GM12878 (cell line): ENCODE results near the gene SDHC. TPM values are rescaled to one million over a fixed set of nuclear protein-coding genes. Genes with fewer than 3 reads are reported as not detected.

Experiments used
- ATF3 ChIP-seq: IDR thresholded peaks from 2 replicates; pipeline ENCODE4 v1.6.1; 2011; ENCODE audit warnings: low read depth, mild to moderate bottlenecking, low read length, moderate library complexity, borderline replicate concordance; ENCODE audit errors: extremely low read depth
- BMI1 ChIP-seq: fragments of 450-650 bp; IDR thresholded peaks from 2 replicates; pipeline ENCODE4 v1.6.1; 2016; ENCODE audit warnings: mild to moderate bottlenecking, moderate library complexity, borderline replicate concordance
- CHD4 ChIP-seq: fragments of 200-600 bp; sonication (generic); IDR thresholded peaks from 2 replicates; pipeline ENCODE4 v1.6.1; 2016; ENCODE audit warnings: mild to moderate bottlenecking
- EGR1 ChIP-seq, 2 experiments: IDR thresholded peaks; 1 replicate in 1 of 2; 2 replicates in 1 of 2; pipeline ENCODE4 v1.6.1; 2011 to 2012; ENCODE audit warnings: low read depth in 2 of 2, low read length in 2 of 2, borderline replicate concordance in 1 of 2, mild to moderate bottlenecking in 1 of 2, moderate library complexity in 1 of 2
- IKZF1 ChIP-seq: fragments of 450-650 bp; conservative IDR thresholded peaks from 2 replicates; pipeline ENCODE4 v1.6.1; 2017; ENCODE audit warnings: antibody characterized with exemption, mild to moderate bottlenecking
- MEF2B ChIP-seq: fragments of 450-650 bp; IDR thresholded peaks from 2 replicates; pipeline ENCODE4 v1.6.1; 2018; ENCODE audit warnings: mild to moderate bottlenecking, moderate library complexity; ENCODE audit not compliant: partially characterized antibody, poor library complexity, severe bottlenecking
- PAX8 ChIP-seq: fragments of 450-650 bp; IDR thresholded peaks from 2 replicates; pipeline ENCODE4 v1.6.1; 2017; ENCODE audit warnings: mild to moderate bottlenecking, moderate library complexity
- PRDM15 ChIP-seq: fragments of 450-650 bp; formaldehyde crosslinking; IDR thresholded peaks from 2 replicates; pipeline ENCODE4 v1.4.0; 2020; ENCODE audit warnings: mild to moderate bottlenecking, moderate library complexity
- RAD21 ChIP-seq: IDR thresholded peaks from 2 replicates; pipeline ENCODE4 v1.6.1; 2011; ENCODE audit warnings: mild to moderate bottlenecking, low read depth, low read length, moderate library complexity; ENCODE audit not compliant: insufficient read depth
- RBBP5 ChIP-seq: fragments of 200-600 bp; sonication (generic); conservative IDR thresholded peaks from 2 replicates; pipeline ENCODE4 v1.6.1; 2016
- RELB ChIP-seq: fragments of 450-650 bp; IDR thresholded peaks from 2 replicates; pipeline ENCODE4 v1.6.1; 2017; ENCODE audit warnings: low read depth, mild to moderate bottlenecking, moderate library complexity
- SMAD5 ChIP-seq: IDR thresholded peaks from 2 replicates; pipeline ENCODE4 v1.6.1; 2016; ENCODE audit warnings: antibody characterized with exemption, low read depth
- SMC3 ChIP-seq: IDR thresholded peaks from 2 replicates; pipeline ENCODE4 v1.6.1; 2011; ENCODE audit warnings: low read length, improper control_type of control experiment, borderline replicate concordance
- SREBF1 ChIP-seq: IDR thresholded peaks from 2 replicates; pipeline ENCODE4 v1.6.1; 2012; ENCODE audit warnings: mild to moderate bottlenecking, low read length
- STAT1 ChIP-seq: fragments of 450-650 bp; conservative IDR thresholded peaks from 2 replicates; pipeline ENCODE4 v1.6.1; 2014; ENCODE audit warnings: antibody characterized with exemption, mild to moderate bottlenecking
- YY1 ChIP-seq: IDR thresholded peaks from 2 replicates; pipeline ENCODE4 v1.6.1; 2011; ENCODE audit warnings: low read depth, mild to moderate bottlenecking, low read length
- ZBTB33 ChIP-seq: fragments of 450-650 bp; IDR thresholded peaks from 2 replicates; pipeline ENCODE4 v1.6.1; 2017; ENCODE audit warnings: mild to moderate bottlenecking
- ZNF274 ChIP-seq: IDR thresholded peaks from one replicate; pipeline ENCODE4 v1.8.0; 2011; ENCODE audit not compliant: insufficient read length, insufficient read depth
- polyA plus RNA-seq, 11 experiments: library from polyadenylated mRNA; depleted of rRNA in 4 of 11; unstranded in 6 of 11; stranded (reverse) in 5 of 11; fragments of >200 nt; fragmentation: Nextera tagmentation in 4 of 11; fragmentation: Illumina TruSeq in 1 of 11; extraction: Ambion mirVana in 4 of 11; extraction: Trizol in 1 of 11; gene quantifications; 1 replicate in 1 of 11; 2 replicates in 10 of 11; pipeline versions ENCODE4 v1.2.1 to v1.2.3, GENCODE V29; 2011 to 2016; ENCODE audit warnings: inconsistent platforms in 2 of 11, missing spikeins in 2 of 11, low read depth in 1 of 11
- total RNA-seq, 4 experiments: library from RNA; depleted of rRNA in 3 of 4; stranded (reverse); fragments of >200 nt in 3 of 4; fragmentation: Illumina TruSeq in 1 of 4; extraction: Trizol in 1 of 4; gene quantifications; 2 replicates each; pipeline versions ENCODE4 v1.2.1 to v1.2.3, GENCODE V29; 2013 to 2021

Gene SDHC
- total and polyA plus RNA-seq, 10 of the 15 experiments (the other 5 are each of a cell fraction or from before 2014, with no cell fraction given) = 18.4 to 340 (median 178) TPM

GRCh38 chr1:161367684-161368400, 53.7 kb downstream of the SDHC start, which contains the start of gene CFAP126 (continued):
- TF ChIP-seq ATF3 (no peak), CHD4 (no peak), BMI1 (peak; percentile 95), SMC3 (peak; percentile 16; the same call in 1 of the 2 replicates), SREBF1 (no peak), YY1 (peak; percentile 76), EGR1 (IDR thresholded peaks at IDR 0.05; ENCODE audit: borderline replicate concordance in 1 of 2, low read depth in 2 of 2, low read length in 2 of 2) (no peak), RELB (peak; percentile 22; the same call in 1 of the 2 replicates), ZNF274 (no peak), SMAD5 (no peak), MEF2B (peak; percentile 39), RAD21 (peak; percentile 48), RBBP5 (no peak), PAX8 (no peak), STAT1 (no peak), PRDM15 (CRISPR knock-in tag) (no peak), ZBTB33 (no peak), IKZF1 (no peak)
